HT1080 (cell line): Measurements from ENCODE around the gene CTU2. TPM values are rescaled to one million over a fixed set of nuclear protein-coding genes. Genes with fewer than 3 reads are reported as not detected.

Experiments
- DNase-seq: peaks from one replicate; pipeline ENCODE4 v3.0.0-alpha.2; 2015; ENCODE audit warnings: low read depth
- total RNA-seq: library from RNA; depleted of rRNA; stranded (reverse); fragments of >200 nt; shearing (Covaris generic); gene quantifications from 2 replicates; pipeline ENCODE4 v1.2.3, GENCODE V29; 2014

Gene CTU2
- total RNA-seq, 1 experiment from 2014 or later, result 31.0 TPM

DNA sequence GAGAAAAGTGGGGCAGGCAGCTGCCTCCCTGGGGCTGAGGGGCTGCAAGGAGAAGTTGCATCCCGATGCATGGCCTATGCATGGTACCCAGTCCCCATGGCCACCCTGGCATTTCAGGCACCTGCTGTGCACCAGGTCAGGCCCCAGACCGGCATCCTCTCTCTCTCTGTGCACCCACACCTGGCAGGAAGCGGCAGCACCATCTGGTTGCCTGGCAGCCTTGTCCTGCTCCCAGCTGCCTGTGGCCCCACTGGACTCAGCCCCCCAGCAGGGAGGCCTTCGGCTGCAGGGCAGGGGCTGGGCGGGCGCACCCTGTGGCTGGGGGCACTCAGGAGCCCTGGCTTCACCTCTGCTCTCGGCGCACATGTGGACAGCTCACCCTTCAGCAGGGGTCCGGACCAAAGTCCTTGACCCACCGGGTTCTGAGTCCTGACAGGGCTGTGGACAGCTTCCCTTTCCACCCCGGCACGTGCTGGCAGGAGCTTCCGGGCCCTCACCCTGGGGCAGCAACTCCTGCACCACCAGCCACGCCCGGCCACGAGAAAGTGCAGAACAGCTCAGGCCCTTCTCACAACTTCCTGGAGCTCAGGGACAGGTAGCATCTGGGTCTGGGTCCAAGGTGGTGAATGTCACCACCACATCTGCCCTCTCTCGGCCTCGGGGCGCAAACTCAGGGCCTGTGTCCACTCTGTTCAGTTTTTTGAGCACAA lies 36.7 kb downstream of the CTU2 start:
- no peak for DNase-seq

DNA sequence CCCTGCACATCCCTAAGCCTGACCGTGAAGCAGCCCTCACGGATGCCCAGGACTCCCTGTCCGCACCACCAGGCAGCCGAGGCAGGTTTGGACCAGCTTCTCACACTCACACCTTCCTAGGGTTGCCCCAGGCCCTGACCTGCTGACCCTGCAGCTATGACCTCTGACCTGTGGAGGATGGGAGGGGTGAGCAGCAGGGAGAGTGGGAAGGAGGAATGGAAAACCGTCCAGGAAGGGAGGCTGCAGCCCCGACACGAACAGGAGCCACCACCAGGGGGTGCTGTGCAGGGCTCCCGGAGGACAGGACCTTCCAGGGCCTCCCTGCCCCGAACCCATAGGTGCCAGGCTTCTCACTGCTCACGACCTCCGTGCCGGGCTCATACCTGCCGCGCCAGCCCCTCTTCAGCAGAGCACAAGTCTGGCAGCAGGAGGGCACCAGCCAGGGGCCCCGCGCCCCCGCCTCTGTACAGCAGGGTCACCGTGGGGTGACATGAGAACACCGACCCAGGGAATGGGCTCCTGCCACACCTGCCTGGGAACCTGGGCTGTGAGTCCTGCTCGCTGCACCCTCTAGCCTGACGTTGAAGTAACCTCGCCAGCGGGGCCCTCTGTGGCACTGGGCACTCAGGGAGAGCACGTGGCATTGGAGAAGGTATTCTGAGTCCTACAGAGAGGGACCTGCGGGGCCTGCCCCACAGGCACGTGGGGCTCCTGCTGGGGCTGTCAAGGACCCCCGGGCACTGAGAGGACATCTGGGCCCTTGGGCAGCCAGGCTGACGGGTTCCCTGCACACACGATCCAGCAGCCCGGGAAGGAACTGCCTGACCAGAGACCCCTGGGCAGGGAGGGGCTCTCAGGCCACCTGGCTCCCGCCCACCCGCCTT lies 37.6 kb downstream of the CTU2 start:
- DNase-seq, result peak; percentile 56

DNA sequence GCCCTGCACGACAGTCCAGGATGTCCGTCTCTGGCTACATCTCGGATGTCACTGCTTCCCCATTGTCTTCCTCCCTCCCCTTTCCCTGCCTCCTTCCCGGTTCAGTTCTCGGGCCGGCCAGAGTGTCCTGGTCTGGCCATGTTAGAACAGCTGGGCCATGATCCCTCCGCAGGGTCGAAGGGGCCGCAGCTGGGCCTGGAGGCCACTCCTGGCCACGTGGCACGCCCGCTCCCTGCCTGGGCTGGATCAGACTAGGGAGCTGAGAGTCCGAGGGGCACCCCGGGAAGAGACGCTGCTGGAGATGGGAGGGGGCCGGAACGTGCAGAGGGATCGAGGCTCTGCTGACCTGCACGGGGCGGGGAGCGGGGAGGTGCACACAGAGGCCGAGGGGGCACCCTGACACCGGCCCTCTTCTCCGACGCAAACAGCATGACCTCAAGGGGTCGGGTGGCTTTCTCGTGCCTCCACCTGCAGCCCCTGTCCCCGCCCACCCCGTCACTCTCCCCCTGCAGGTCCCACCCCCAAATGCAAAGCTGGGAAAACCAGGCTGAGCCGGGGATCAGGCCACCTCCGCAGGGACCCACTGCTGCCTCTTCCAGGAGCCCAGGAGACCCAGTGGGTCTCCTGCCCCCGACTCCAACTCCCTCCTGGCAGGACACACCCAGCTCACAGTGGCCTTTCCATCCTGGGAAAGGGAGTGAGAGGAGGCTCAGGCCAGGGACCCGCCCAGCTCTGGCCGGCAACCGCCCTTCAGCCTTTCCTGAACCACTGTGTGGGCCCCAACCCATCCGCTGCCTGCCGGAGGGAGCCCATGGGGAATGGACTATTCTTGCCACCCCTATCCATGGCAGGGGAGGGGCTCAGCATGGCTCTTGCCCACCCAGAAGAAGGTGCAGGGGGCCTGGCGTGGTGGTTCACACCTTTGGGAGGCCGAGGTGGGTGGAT lies 38.5 kb downstream of the CTU2 start:
- DNase-seq, result no peak

DNA sequence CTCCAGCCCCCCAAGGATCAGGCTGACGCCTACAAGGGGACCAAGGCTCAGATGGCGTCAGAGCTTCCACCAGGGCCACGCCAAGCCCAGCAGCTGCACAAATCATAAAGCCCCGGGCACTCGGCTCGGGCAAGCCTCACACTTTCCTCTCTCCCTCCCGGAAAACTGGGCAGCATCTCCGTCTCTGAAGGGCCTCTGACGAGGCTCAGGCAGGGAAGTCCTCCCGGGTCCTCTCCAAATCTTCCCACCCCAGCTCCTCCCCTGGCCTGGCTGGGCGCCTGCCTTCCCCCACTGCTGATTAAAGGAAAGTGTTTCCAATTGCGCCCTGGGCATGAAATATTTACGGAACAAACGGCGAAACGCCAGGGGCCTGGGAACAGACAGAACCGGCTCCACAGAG lies 40.2 kb downstream of the CTU2 start:
- no peak for DNase-seq

DNA sequence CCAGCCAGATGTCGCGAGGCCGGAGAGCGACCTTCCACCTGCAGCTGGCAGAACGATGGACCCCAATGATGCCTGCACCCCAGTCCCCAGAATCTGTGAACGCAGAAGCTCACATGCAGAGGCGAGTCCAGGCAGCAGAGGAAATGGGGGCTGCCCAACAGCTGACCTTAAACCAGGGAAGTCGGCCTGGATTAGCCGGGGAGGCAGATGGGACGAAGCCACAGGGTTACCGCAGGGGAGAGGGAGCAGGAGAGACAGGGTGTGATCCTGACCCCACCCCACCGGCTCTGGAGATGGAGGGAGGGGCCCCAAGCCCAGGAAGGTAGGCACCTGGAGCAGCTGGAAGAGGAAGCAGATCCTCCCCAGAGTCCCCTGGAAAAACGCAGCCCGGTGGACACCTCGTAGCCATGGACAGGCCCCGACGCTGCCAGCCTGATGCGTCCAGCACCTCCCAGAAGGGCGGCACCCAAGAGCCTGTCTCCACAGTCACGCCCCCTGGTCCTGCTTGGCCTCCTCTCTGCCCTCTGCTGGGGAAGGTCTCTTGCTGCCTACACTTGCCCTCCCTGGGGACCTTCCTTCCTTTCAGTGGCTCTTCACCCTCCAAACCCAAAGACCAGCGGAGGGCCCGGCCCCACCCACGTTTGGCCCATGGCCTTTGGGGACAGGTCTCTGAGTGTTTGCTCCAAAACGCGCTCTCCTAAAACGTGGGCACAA lies 41.4 kb downstream of the CTU2 start:
- no peak for DNase-seq

DNA sequence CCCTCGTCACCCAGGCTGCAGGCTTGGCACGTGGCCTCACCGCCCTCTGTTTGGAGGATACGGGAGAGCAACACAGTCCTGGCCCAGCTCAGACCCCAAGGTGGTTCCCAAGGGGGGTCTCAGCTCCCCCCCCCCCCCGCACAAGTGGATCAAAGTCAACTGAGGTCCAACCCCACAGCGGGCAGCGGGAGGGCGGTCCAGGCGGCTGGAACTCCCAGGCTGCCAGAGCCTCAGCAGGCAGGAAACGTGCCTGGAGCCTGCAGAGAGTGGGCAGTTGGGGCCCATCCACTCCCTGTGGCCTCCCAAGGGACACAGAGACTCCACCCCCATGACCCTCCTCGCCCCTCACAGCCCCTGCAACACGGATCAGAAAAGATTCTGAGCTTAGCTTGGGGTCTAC lies 42.1 kb downstream of the CTU2 start:
- DNase-seq, result no peak

DNA sequence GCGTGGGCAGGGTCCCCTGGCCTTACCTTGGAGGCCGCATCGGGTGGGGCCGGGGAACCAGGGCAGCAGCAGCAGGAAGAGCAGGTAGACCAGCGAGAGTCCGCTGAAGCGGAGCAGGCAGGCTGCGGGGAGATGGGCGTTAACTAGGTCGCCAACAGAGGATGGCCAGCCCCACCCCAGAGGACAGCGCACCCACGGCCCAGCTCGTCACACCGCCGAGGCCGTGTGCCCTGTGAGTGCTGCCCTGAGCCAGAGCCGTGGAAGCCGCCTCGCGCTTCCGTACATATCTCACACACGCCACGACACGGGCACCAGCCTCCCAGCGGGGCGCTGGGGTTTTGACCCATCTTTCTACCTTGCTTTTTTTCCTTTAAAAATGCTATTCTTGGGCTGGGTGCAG lies 43.1 kb downstream of the CTU2 start:
- DNase-seq, result no peak

DNA sequence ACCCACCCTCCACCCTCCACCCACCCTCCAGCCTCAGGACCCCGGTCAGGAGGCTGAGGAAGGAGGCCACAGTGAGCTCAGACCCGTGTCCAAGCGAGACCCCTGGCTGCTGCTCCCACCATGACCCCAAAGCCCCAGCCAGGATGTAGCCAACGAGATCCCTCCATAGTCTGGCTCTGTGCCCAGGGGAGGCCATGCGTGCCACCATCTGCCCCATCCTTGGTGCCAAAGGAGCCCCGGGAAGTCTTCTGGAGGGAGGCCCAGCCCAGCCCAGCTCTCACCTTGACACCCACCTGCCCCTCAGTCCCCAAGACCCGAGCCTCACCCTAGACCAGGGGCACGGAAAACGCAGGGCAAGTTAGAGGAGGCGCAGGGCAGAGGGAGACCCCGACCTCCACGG lies 44.6 kb downstream of the CTU2 start:
- DNase-seq, result no peak

DNA sequence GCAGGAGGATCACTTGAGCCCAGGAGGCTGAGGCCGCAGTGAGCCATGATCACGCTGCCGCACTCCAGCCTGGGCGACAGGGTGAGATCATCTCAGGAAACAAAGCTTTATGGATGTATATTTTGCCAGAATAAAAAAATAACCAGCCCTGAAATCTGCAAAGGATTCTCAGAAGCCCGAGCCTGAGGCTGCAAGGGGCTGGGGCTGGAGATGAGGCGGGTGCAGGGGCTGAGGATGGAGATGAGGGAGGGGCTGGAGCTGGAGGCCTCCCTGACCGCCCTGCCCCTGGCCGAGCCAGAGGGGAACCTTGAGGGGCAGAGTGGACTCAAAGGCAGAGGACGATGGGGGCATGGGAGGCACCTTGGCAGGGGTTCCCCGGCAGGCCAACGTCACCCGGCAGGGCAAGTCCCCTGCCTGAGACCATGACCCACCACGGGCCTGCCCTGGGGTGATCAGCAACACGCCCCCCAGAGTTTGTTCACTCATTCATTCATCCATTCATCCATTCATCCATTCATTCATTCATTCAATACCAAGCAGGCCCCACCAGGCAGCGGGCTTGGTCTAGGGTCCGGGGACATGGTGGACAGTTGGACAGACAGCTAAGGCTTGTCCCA lies 46.2 kb downstream of the CTU2 start:
- DNase-seq, result no peak

DNA sequence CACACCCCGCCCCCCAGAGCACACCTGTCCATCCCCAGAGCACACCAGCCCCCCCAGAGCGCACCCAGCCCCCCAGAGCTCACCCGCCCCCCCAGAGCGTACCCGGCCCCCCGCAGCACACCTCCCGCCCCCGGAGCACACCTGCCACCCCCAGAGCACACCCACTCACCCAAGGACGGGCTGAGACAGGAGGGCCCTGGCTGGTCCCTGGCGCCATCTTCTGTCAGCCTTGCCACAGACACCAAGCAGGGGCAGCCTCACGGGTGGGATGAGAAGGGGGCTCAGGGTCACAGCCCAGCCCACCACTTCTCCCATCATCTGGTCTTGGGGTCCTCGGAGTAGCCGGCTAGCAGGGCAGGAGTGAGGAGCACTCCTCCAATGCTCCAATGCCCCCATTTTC lies 46.9 kb downstream of the CTU2 start:
- DNase-seq, result no peak

DNA sequence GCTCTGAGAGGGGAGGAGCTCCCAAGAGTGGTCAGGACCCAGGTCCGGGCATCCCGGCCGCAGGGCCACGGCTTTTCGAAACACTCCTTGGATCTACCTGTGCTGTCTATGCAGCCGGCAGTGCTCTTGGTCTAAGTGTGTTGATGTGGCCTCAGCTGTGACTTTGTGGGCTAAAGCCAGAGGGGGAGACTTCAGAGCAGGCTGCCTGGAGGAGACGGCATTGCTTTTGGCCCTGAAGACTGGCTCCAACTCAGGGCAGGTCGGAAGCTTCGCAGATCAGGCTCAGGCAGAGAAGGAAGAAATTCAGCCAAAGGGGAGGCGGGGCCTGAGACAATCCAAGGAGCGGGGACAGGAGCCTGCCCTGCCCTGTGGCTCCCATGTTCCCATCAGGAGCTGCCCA lies 47.3 kb downstream of the CTU2 start:
- DNase-seq, result no peak

DNA sequence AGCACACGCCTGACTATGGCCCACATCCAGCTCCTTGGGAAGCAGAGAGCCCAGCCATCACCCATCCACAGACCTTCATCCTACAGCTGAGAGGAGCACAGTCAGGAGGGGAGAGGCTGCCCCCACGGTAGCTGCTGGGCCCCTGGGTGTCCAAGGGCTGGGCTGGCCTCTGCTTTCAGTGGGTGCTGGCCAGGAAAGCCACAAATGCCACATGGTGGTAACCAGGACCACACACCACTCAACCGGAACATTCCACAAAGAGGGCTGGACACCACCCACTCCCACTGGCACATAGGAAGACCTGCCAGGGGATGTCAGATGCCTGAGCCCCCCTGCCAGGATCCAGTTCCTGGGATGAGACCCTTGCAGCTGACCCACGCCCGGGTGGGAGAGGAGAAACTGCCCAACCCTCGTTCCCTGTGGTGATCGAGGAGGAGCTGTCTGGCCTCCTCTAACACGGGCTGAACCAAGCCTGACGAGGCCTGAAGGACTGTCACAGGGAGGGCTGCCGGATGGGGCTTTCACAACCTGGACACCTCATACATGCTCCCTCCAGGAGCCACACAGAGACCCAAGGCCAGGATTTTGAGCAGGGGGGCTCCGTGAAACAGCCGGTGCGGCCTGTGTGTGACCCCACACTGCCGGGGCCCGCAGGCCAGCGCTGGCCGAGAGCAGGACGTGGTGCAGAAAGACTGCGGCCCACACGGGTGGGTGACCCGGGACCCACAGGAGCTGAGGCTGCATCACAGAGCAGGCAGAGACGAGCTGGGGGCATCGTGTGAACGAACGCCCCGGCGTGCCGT lies 48.0 kb downstream of the CTU2 start:
- no peak for DNase-seq

DNA sequence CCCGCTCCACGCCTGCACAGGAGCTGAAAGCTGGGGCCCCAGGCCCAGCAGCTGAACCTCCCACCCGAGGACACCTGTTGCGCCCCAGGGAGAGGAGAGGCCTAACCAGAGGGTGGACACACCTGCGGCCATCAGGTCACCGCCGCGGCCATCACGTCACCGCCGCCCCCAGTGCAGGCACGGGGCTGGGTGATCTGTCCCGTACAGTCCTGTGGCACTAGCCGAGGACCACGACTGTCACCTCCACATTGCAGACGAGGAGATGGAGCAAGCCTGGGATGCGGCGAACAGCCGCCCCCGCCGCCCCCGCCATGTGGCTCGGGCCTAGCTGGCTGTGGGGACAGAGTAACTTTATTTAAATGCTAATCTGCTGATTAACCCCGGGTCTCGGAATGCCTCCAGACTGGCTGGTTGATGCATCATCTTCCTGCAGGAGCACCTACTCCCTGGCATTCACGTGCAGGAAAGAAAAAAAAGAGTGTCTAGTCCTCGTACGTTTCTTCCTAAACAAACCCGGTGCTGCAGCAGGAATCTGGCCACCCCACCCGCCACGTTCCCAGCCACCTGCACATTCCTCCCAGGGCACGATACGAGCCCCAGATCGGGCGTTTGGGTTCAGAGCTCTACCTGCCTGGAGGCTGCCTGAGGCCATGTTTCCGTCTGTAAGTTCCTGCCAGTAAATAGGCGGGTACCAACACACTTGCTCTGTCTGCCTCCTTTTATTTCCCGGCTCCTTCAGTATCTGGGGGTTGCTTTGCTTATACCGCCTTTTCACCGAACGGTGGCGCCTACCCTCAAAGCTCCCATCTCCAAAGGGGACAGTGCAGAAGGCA lies 48.8 kb downstream of the CTU2 start:
- DNase-seq, result peak; percentile 85

DNA sequence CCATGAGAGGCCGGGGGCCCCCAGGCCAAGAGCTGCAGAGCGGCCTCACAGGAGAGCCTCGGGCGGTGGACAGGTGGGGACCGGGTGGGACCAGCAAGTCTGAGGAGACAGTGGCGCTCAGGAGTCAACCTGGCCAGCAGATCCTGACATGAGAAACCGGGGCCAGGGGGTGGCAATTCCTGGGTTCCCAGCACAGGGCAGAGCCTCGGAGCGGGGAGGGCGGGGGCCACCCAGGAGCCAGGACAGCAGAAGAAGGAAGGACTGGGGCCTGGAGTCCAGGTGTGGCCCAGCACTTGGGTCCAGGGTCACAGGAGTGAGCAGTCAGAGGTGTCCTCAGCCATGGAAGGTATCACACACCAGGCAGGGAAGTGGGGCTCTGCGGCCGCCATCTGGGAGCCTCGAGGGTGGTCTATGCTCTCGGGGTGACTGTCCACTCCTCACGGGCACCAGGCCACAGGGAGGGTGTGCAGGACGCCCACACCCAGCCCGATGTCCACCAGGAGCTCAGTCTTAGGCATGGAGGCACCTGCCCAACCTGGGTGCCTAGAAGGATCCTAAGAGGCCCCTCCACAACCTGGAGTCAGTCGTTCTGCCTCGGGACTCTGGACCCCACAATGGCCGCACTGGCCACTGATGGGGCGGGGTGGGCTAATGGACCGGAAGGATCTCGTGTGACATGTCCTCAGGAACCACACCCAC lies 49.6 kb downstream of the CTU2 start:
- DNase-seq, result no peak

DNA sequence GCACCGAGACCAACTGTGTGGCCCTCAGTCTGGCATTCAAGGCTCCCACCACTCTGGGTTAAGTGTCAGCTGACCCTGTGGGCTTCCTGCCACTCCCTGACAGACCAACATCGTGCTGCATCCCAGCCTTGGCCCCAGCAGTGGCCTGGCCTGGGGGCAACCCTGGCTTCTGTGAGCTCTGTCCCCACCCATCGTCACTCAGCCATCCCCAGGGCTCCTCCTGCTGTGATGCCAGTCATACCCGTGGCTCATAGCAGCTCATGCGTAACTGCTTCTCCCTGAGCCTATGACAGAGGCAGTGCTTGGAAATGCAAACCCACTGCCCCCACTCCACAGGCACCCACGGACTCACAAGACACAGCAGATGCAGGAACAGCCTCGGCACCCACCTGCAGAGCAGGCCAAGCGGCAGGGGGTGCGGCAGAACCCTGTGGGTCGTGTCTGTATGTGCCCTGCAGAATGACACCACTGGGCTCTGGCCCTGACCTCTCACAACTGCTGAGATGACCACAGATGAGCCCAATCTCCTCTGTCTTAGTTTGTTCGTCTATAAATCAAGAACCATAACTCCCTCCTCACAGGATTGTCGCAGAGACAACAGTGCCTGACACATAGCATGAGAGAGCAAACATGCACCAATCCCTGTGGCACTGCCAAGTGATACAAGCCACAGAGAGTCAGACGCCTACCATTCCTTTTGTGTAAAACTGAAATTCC lies 52.1 kb downstream of the CTU2 start:
- DNase-seq, result no peak

DNA sequence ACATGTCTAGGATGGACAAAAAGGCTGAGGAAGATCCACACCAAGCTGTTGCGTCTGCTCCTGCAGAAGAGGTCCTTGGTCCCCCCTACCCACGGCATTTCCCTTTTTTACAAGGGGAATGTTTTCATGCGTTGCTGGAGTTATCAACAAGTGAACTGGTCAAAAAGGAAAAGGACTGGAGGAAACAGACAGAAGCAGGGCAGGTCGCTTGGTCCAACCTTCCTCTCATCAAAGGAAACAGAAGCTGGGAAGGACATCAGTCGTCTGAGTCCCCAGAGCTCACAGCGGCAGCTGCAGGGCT lies 52.6 kb downstream of the CTU2 start:
- DNase-seq, result no peak

DNA sequence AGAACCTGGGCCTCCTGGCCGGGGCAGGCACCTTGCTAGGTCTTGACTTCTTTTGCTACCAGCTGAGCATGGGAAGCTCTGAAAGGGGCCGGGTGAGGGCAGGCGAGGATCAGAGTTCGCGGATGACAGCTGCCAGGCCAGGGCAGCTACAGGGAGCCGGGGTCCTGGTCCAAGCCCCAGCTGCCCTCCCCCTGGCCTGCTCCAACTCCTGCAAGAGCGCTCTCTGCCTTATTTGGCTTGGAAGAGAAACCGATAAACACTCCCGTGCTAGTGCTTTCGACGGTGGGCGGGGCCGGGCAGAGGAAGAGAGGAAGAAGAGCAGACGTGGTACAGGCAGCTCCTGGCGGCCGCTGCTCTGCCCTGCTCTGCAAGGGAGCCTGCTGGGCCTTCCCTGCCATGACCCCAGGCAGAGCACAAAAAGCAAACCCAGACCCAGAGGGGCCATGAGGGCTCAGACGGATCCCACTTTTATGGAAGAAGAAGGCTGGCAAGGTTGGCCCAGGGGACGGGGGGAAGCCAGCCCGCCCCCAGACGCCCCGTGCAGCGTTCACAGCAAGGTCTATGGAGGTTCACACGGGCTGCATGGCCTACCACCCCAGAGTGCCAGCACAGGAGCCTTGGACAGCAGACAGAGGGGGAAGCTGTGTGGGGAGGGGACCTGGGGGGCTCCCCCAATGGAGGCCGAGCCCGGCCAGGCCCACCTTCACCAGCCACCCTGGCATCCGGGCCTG lies 53.1 kb downstream of the CTU2 start:
- DNase-seq, result no peak
